HG03378 (cell line): Measurements from ENCODE around the gene RHBDF1.

Experiments
- ATAC-seq: cut with Tn5 transposase; IDR thresholded peaks from one replicate; pipeline ENCODE4 v1.9.1; 2021; ENCODE audit warnings: mild to moderate bottlenecking, moderate library complexity; ENCODE audit not compliant: unreplicated experiment

The RHBDF1 gene

GRCh38 chr16:74747-75334 is 2.4 kb upstream of the RHBDF1 start:
- ATAC-seq = no peak

- no peak for ATAC-seq
Measured at GRCh38 chr16:74051-74746, 1.8 kb upstream of the RHBDF1 start.

GRCh38 chr16:71540-72401 is 660 bp downstream of the RHBDF1 start:
- ATAC-seq = no peak

- ATAC-seq = no peak
Measured at GRCh38 chr16:71210-71539, 1.3 kb downstream of the RHBDF1 start.

- ATAC-seq = no peak
Measured at GRCh38 chr16:69181-69580, 3.2 kb downstream of the RHBDF1 start.

GRCh38 chr16:67884-68789 is 4.3 kb downstream of the RHBDF1 start:
- no peak for ATAC-seq

GRCh38 chr16:67183-67791 is 5.1 kb downstream of the RHBDF1 start:
- no peak for ATAC-seq

- no peak for ATAC-seq
Measured at GRCh38 chr16:66309-67182, 5.9 kb downstream of the RHBDF1 start.

- ATAC-seq = no peak
Measured at GRCh38 chr16:65745-66144, 6.7 kb downstream of the RHBDF1 start.

GRCh38 chr16:64914-65255 is 7.5 kb downstream of the RHBDF1 start:
- no peak for ATAC-seq

- no peak for ATAC-seq
Measured at GRCh38 chr16:63998-64913, 8.2 kb downstream of the RHBDF1 start.

- ATAC-seq = no peak
Measured at GRCh38 chr16:63466-63865, 9.0 kb downstream of the RHBDF1 start.

GRCh38 chr16:62968-63391 is 9.5 kb downstream of the RHBDF1 start:
- no peak for ATAC-seq

- no peak for ATAC-seq
Measured at GRCh38 chr16:62283-62967, 10.0 kb downstream of the RHBDF1 start.

GRCh38 chr16:61879-62281 is 10.6 kb downstream of the RHBDF1 start:
- no peak for ATAC-seq

GRCh38 chr16:60929-61878 is 11.2 kb downstream of the RHBDF1 start:
- ATAC-seq = no peak

- no peak for ATAC-seq
Measured at GRCh38 chr16:60166-60565, 12.3 kb downstream of the RHBDF1 start.
